NCI-H510A (cell line): ENCODE measurements around the gene SLC35F3.
"Not testable (repeated sequence)": the region's sequence is repeated elsewhere in the genome, so short reads cannot be mapped to it uniquely, and the experiment has no call there.

ENCODE experiments used
- DNase-seq: peaks from one replicate; lab custom pipeline; 2025; lab: John Stamatoyannopoulos, UW

The SLC35F3 gene

GRCh38 chr1:234197839-234198238 lies 293.4 kb downstream of the SLC35F3 start:
- no peak for DNase-seq

DNA sequence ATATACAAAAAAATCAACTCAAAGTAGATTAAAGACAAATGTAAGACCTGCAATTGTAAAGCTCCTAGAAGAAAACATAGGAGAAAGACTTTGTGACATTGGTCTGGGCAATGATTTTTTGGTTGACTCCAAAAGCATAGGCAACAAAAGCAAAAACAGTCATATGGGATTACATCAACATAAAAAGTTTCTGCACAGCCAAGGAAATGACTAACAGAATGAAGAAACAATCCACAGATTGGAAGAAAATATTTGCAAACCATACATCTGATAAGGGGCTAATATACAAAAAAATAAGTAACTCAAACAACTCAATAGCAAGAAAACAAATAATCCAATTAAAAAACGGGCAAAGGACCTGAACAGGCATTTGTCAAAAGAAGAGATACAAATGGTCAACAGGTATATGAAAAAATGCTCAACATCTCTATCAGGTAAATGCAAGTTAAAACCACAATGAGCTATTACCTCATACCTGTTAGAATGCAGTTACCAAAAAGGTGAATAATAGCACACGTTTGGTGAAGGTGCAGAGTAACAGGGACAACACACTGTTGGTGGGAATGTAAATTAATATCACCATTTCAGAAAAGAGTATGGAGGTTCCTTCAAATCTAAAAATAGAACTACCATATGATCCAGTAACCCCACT lies 295.1 kb downstream of the SLC35F3 start:
- DNase-seq: no peak

DNA sequence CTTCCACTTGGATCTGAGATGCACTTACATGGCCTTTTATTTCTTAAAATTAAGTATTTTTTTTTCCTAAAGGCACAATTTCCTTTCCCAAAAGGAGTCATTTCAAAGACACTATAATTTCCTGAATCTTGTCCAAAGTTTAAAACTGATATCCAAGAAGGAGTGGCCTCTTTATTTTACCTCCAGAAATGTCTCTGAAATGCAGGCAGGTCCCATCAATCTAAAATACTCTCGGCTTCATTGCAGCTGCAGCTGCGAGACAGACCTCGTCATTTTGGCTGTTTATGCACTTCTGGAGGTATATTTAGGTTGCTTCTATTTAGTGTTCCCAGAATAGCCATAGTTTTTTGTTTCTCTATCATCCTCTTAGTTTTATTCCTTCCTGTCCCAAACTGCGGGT lies 296.1 kb downstream of the SLC35F3 start:
- no peak for DNase-seq

DNA sequence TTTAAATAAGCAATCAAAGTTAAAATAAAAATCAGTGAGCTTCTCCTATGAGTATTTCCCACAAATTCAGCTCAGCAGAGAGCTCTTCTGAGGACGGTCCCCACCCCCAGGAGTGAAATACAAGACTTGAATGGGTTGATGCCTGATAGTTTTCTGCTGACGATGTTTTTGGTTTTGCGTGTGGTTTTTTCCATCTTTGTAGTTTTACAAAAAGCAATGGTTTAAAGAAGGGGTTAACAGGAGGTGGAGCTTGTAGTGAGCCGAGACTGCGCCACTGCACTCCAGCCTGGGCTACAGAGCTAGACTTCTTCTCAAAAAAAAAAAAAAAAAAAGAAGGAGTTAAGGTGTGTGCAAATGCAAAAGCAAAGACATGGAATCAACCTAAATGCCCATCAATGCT lies 297.1 kb downstream of the SLC35F3 start:
- DNase-seq: no peak

- DNase-seq: no peak
Observed at GRCh38 chr1:234205966-234206365, 301.5 kb downstream of the SLC35F3 start.

GRCh38 chr1:234206651-234207284 lies 302.3 kb downstream of the SLC35F3 start:
- no peak for DNase-seq

- DNase-seq: no peak
Observed at GRCh38 chr1:234208351-234208750, 303.9 kb downstream of the SLC35F3 start.

DNA sequence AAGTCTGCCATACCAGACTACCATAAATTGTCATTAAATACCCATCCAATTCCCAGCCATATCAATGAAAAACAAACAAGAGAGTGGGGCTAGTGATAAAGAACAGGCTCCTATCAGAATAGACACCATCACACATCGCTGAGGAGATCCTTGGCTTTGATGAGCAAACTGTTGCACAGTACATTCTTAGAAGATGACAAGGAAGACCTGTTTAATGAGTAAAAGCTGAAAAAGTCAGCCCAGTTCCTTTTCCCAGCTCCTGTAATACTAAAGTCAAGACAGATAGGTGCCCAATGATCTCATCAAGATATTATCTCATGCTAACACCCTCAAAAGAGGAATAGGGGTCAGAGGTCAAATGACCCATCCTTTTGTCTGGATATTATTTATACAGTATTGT lies 304.3 kb downstream of the SLC35F3 start:
- no peak for DNase-seq

DNA sequence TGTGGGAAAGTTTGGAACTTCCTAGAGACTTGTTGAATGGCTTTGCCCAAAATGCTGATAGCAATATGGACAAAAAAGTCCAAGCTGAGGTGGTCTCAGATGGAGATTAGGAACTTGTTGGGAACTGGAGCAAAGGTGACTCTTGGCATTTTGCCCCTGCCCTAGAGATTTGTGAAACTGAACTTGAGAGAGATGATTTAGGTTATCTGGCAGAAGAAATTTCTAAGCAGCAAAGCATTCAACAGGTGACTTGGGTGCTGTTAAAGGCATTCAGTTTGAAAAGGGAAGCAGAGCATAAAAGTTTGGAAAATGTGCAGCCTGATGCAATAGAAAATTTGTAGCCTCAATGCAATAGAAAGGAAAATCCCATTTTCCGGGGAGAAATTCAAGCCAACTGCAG lies 306.0 kb downstream of the SLC35F3 start:
- not testable (repeated sequence) for DNase-seq

GRCh38 chr1:234211855-234212254 lies 307.4 kb downstream of the SLC35F3 start:
- DNase-seq: not testable (repeated sequence)

- peak; percentile 48 for DNase-seq
Observed at GRCh38 chr1:234212764-234213657, 308.5 kb downstream of the SLC35F3 start.

DNA sequence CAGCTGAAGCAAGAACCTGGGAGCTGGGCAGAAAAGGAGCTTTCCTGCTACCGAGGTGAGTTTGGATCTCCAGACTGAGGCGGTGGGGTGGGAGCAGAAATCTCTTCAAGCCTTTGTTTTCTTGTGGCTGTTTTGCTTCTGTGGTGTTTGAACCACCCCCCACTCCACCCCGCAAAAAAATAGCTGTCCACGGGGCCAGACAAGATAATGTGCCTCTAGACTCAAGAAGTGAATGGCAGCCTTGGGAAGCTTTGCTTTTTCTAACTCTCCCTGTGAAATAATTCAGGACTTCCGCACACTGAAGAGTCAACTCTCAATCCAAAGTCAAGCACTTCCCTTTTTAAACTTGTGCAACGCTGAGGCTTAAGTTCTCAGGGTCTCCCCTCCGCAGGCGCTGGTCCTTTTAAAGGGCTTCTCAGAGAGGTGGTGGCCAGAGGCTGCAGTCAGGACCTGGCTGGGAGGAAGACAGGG lies 309.2 kb downstream of the SLC35F3 start:
- no peak for DNase-seq

GRCh38 chr1:234214129-234214910 lies 309.8 kb downstream of the SLC35F3 start:
- DNase-seq: no peak

DNA sequence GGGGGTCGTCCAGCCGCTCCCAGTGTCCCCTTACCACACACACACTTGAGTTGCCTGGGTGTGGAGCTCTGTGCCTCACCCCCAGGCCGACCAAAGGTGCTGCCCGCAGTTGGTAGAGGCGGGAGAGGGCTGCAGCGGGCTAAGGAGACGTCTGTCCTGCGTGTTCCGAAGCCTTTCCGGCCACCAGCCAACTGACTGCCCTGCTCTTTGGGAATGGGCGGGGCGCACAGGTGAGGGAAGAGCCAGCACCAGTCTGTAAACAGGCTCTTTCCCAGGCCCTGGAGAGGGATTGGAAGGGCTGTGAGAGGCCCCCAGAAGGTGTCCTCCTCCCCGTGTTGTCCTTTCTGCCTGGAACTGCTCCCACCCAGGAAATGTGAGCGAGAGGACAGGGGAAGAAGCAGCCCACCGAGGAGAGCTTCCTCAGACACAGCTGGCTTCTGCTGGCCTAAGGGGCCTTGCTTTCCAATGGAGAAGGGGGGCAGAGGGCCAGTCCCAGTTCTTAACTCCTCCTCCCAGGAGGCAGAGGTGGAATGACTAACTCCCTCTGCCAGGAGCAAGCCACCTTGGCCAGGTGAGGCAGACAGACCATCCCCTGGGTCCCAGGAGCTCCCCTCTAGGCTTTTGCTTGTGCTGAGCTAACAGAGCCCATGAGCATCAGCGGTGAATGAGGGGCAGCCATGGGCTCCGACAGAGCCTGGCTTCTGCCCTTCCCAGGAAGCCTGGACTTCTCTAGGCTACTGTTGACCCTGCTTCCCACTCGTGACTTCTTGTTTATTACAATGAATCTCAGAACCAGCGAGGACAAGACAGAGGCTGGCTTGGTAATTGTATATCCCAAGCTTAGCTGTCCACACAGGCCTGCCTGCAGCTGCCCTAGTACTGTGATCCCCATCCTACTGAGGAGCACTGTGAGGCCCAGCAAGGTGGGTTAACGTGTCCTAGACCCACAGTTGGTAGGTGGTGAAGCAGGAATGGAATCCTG lies 310.7 kb downstream of the SLC35F3 start:
- peak; percentile 47 for DNase-seq

- no peak for DNase-seq
Observed at GRCh38 chr1:234216116-234216703, 311.7 kb downstream of the SLC35F3 start.

DNA sequence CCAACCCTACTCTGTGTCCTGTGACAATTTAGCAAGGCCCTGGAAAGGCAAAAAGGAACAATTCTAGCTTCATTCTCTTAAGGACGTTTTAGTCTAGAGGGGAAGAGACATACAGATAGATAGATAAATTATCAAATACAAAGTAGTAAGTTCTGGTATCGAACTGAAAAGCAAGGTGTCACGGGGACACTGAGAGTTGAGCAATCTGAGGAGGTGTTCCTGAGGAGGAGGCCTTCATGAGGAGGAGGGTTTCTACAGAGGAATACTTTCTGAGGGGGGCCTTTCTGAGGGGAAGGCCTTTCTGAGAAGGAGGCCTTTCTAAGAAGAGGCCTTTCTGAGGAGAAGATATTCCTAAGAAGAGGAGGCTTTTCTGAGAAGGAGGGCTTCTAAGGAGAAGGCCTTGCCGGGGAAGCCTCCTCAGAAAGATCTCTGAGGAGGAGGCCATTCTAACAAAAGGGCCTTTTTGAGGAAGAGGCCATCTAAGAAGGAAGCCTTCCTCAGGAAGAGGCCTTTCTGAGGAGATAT lies 312.9 kb downstream of the SLC35F3 start:
- DNase-seq: no peak

GRCh38 chr1:234218078-234218477 lies 313.6 kb downstream of the SLC35F3 start:
- no peak for DNase-seq

GRCh38 chr1:234219711-234220110 lies 315.2 kb downstream of the SLC35F3 start:
- DNase-seq: no peak

- no peak for DNase-seq
Observed at GRCh38 chr1:234221601-234222000, 317.1 kb downstream of the SLC35F3 start.
